ENCODE measurements around the gene CIRBP. TPM values are rescaled to one million over a fixed set of nuclear protein-coding genes. Genes with fewer than 3 reads are reported as not detected.

Gene CIRBP
- total RNA-seq, 1 experiment from 2014 or later, result 66.6 TPM

GRCh38 chr19:1227304-1228054 is 41.7 kb upstream of the CIRBP start:
- Histone ChIP-seq H3K4me1 (ENCODE audit: control insufficient read depth, insufficient read depth, low read length) (peaks cover 7% of the 10 kb centered on the region), H3K9me3 (ENCODE audit: control insufficient read depth, insufficient read depth, low read depth, low read length) (no peaks in the 10 kb centered on the region), H3K27me3 (ENCODE audit: control insufficient read depth, insufficient read depth, low read length) (no peaks in the 10 kb centered on the region), H3K36me3 (ENCODE audit: control insufficient read depth, insufficient read depth, low read length) (no peaks in the 10 kb centered on the region), H3K27ac (ENCODE audit: low read length) (no peak overlapping the region), H3K4me3 (ENCODE audit: low read depth in 2 of 2, low read length in 2 of 2) (no peak overlapping the region)
- no peak for DNase-seq (ENCODE audit: low read depth, low spot score)
- TF ChIP-seq REST (IDR thresholded peaks at IDR 0.05; ENCODE audit: insufficient read depth in 1 of 2, low read depth in 2 of 2, low read length in 1 of 2), result no peak
- TF ChIP-seq TCF7L2 (IDR thresholded peaks at IDR 0.05; ENCODE audit: low read depth, low read length), result no peak
- no peak for TF ChIP-seq SIN3A (IDR thresholded peaks at IDR 0.05; ENCODE audit: borderline replicate concordance, insufficient read depth, low read depth, low read length)
- TF ChIP-seq CTCF (IDR thresholded peaks at IDR 0.05), result no peak
- TF ChIP-seq POLR2AphosphoS5 (IDR thresholded peaks at IDR 0.05; ENCODE audit: low read depth, low read length), result no peak
- ChIA-PET POLR2A (no interaction called here), CTCF (no interaction called here)
- in situ Hi-C loops (cut with HindIII; ENCODE audit: low pct_unique_long_range_greater_than_20kb, low sequenced_read_pairs) (no loop called here), intact Hi-C loops (cut with micrococcal nuclease; ENCODE audit: unreplicated experiment) (no loop called here)
- no peak for ATAC-seq
- BruUV-seq (replicated peaks), result no TSS peak

GRCh38 chr19:1228161-1228957 is 40.8 kb upstream of the CIRBP start:
- BruUV-seq (replicated peaks), result no TSS peak
- intact Hi-C loops (cut with micrococcal nuclease; ENCODE audit: unreplicated experiment), result no loop called here
- ChIA-PET CTCF (no interaction called here), POLR2A (no interaction called here)
- no peaks in the 10 kb centered on the region for H3K9me3 ChIP-seq (ENCODE audit: control insufficient read depth, insufficient read depth, low read depth, low read length)
- no peaks in the 10 kb centered on the region for H3K27me3 ChIP-seq (ENCODE audit: control insufficient read depth, insufficient read depth, low read length)
- DNase-seq (ENCODE audit: low read depth, low spot score) (no peak), ATAC-seq (no peak)
- no peak overlapping the region for H3K27ac ChIP-seq (ENCODE audit: low read length)
- H3K4me3 ChIP-seq (ENCODE audit: low read depth in 2 of 2, low read length in 2 of 2), result no peak overlapping the region
- peaks cover 14% of the 10 kb centered on the region for H3K4me1 ChIP-seq (ENCODE audit: control insufficient read depth, insufficient read depth, low read length)
- in situ Hi-C loops (cut with HindIII; ENCODE audit: low pct_unique_long_range_greater_than_20kb, low sequenced_read_pairs), result no loop called here
- H3K36me3 ChIP-seq (ENCODE audit: control insufficient read depth, insufficient read depth, low read length), result no peaks in the 10 kb centered on the region
- TF ChIP-seq SIN3A (IDR thresholded peaks at IDR 0.05; ENCODE audit: borderline replicate concordance, insufficient read depth, low read depth, low read length), result no peak
- TF ChIP-seq POLR2AphosphoS5 (IDR thresholded peaks at IDR 0.05; ENCODE audit: low read depth, low read length), result no peak
- TF ChIP-seq REST (IDR thresholded peaks at IDR 0.05; ENCODE audit: insufficient read depth in 1 of 2, low read depth in 2 of 2, low read length in 1 of 2), result no peak
- TF ChIP-seq CTCF (IDR thresholded peaks at IDR 0.05), result no peak
- TF ChIP-seq TCF7L2 (IDR thresholded peaks at IDR 0.05; ENCODE audit: low read depth, low read length), result no peak

Measured in Panc1 (cell line).